Stimulated activated CD4-positive, alpha-beta T cell treated with anti-CD3 and anti-CD28 coated beads, Interleukin-4, amount 100 ng/mL, for 1 hour (primary cell): Measurements from ENCODE around the gene TRIM50.
"Not testable (repeated sequence)": the region's sequence is repeated elsewhere in the genome, so short reads cannot be mapped to it uniquely, and the experiment has no call there.

Experiments used
- DNase-seq: peaks from one replicate; pipeline ENCODE4 v3.0.0-alpha.2; 2020

TRIM50 gene

DNA sequence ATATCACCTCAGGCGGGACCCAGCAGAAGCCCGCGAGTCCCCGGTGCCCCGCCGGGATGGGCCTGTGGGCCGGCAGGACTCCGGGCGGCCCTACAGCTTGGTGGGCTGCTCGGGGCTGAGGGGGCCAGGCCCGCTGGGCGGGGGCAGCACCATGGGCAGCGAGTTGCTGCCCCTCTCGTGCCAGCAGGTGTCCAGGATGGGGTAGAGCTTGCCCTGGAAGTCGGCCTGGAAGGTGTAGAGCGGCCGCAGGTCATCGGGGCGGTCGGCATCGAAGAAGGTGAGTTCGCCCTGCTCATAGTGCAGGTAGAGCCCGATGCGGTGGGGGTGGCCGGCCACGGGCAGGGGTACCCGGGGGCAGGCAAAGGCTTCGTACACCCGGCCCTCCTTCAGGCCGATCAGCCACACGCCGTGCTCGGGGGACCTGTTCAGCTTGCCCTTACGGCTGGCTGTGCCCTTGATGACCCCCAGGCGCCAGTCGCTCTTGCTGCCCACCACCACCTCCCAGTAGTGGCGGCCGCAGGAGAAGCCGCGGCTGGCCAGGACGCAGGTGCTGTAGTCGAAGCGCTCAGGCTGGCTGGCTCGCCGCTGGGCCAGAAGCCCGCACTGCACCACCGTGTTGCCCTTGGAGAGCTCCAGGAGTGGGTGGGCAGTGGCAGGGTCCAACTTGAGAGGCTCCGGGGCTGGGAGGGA is 14.9 kb downstream of the TRIM50 start:
- DNase-seq: no peak

GRCh38 chr7:73311421-73311820 is 16.5 kb downstream of the TRIM50 start:
- DNase-seq: not testable (repeated sequence)

- peak; percentile 91 for DNase-seq
Measured at GRCh38 chr7:73308665-73309214, 19.1 kb downstream of the TRIM50 start, which contains the start of gene NSUN5. Gene NSUN5 (minus strand): TSS chr7:73308826. CDS start chr7:73308790, 36 bp downstream.

GRCh38 chr7:73308074-73308664 is 19.7 kb downstream of the TRIM50 start:
- DNase-seq: no peak

DNA sequence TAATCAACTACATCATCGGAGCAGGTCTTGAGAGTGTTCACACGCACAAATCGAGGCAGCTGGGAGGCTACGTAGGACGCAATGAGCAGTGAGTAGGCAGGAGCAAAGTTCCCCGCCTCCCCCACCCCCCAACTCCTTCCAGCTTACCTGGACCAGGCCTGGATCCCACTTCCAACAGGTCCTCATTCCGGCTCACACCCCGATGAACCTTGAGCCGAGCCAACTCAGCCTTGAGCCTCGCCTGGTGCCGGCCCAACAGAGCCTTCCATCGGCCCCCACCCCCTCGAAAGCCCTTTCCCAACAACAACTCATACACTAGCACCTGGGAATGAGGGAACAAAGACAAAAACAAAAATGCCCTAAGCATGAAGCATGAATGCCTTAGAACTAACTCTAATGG is 20.4 kb downstream of the TRIM50 start:
- no peak for DNase-seq

DNA sequence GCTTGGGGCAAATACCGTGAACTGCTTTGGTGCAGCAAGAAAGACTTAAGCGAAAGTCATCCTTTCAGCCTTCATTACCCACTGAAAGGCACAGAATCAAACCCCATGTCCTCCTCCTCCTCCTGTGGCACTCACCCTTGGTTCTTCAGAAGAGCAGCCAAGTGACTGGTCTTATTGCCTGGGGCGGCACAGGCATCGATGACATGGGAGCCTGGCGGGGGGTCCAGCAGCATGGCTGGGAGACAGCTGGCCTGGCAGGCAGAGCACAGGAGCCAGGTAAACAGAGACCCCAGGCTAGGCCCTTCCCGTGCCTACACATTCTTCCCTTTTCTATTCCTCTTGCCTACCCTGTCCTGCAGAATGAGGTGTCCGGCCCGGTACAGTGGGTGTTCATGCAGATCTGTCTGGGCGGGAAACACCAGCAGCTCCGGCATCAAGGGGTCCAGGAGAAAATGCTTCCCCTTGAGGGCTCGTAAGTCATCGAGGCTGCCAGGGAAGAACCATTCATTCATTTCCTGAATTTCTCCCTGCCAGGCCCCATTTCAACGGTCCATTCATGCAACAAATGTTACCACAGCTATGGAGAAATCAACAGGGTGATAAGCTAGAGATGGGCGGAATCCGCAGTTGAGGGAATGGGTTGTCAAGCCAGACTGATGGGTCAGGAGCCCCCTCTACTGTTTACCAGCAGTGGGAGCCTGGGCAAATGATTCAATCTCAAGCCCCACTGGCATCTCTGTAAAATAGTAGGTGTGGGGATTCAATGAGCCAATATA is 23.1 kb downstream of the TRIM50 start:
- not testable (repeated sequence) for DNase-seq

DNA sequence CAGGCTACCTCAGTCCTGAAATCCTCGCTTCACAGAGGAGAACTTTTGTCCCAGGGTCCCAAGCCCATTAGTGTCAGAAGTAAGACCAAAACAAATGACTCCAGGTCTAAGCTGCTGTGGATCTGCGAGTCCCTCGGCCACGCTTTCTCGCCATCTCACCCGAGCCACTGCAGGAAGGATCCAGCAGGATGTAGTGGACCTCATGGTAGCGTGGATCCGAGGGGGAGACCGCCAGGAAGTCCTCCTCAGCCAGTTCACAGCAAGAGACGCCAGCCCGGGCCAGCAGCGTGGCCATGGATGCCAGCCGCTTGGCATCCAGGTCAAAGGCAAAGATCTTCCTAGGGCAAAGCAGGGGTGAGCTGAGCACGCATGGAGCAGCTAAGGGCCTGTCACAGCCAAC is 23.8 kb downstream of the TRIM50 start:
- DNase-seq: no peak

DNA sequence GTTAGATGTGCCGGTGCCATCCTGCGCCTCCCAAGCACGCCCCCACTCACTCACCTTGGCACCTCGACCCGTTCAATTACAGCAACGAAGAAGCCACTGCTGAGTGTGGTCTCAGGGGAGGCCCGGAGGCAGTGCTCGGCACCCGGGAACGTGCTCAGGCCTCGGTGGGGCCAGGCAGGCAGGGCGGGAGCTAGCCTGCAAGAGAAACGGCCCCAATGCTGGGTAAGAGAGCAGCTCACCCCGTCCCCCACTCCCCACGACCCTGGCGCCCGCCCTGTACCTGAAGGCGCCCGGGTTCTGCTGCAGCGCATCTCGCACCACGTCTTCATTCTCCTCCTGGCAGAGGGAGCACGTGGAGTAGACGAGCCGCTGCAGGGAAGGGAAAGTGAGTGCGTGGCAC is 24.3 kb downstream of the TRIM50 start:
- DNase-seq: no peak

GRCh38 chr7:73302846-73303245 is 25.0 kb downstream of the TRIM50 start:
- DNase-seq: not testable (repeated sequence)

DNA sequence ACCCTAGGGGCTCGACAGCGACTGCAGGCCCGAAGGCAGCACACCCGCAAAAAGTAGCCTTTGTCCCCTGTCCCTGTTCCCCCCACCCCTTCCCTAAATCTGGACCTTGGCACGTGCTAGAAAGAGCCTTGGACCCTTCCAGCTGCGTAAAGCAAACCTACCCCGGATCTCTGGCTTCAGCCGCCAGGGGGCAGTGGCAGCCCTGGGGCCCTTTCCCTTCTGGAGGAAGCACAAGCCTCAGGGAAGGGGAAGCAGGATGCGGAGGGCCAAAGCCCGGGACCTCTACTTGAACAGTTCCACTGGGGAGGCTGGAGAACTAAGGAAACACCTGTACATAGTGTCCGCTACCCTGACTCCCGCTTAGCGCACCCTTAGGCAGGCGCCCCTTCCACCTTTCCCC is 26.8 kb downstream of the TRIM50 start:
- not testable (repeated sequence) for DNase-seq

DNA sequence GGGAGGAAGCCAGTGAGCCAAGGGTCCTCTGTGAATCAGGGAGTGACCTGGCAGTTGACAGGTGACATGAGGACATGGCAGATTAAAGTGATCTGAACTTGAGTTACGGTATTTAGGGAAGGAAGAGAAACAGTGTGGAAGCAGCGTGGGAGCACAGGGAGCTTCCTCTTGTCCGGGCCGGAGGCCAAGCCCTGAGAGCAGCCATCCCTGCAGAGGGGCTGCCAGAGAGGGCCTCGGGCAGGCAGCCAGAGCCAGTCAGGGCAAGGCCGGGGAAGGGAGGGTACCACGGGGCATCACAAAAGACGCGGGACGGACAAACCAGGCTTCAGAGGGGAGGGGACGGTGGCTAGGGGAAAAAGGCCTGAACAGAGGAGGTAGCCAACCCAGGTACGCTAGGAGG is 28.1 kb downstream of the TRIM50 start:
- DNase-seq: not testable (repeated sequence)

- not testable (repeated sequence) for DNase-seq
Measured at GRCh38 chr7:73297706-73298105, 30.2 kb downstream of the TRIM50 start.

DNA sequence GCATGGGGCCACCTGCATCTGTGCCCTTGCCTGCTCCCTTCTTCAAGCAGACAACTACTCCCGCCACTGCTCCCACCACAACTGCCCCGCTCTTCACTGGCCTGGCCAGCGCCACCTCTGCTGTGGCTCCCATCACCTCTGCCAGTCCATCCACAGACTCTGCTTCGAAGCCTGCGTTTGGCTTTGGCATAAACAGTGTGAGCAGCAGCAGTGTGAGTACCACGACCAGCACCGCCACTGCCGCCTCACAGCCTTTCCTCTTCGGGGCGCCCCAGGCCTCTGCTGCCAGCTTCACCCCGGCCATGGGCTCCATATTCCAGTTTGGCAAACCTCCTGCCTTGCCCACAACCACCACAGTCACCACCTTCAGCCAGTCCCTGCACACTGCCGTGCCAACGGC is 30.6 kb downstream of the TRIM50 start:
- not testable (repeated sequence) for DNase-seq

- DNase-seq: not testable (repeated sequence)
Measured at GRCh38 chr7:73277210-73277609, 50.7 kb downstream of the TRIM50 start.

DNA sequence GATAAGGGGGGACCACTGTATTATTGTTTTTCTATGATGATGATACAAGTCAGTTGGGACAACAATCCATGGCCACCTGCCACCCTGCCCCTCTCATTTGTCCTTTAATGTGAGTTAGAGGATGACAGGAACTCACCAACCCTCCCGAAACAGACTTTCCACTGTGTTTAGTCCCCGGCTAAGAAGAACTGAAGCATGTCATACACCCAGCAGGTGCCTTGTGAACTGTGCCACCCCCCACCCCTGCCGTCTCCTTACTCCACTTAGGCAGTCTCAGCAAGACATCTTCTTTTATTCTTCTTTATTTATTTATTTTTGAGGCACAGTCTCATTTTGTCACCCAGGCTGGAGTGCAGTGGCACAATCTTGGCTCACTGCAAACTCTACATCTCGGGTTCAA is 60.1 kb downstream of the TRIM50 start:
- DNase-seq: not testable (repeated sequence)

- DNase-seq: not testable (repeated sequence)
Measured at GRCh38 chr7:73266719-73267368, 61.0 kb downstream of the TRIM50 start.
